Measurements from ENCODE around the gene SBK2.
A peak's percentile ranks its signal among the peaks of the same experiment; 100 is the strongest.

SBK2 gene

GRCh38 chr19:55504981-55505380 lies 32.0 kb downstream of the SBK2 start:
- no peaks in the 10 kb centered on the region for H3K79me2 ChIP-seq
- H3K9me3 ChIP-seq (ENCODE audit: control insufficient read depth, low read length) = no peaks in the 10 kb centered on the region
- TF ChIP-seq CTCF (IDR thresholded peaks at IDR 0.05) = no peak
- H3K27ac ChIP-seq = no peak overlapping the region
- no peak overlapping the region for H2AFZ ChIP-seq
- H3K36me3 ChIP-seq (ENCODE audit: control insufficient read depth, insufficient read depth, low read length) = no peaks in the 10 kb centered on the region
- no peaks in the 10 kb centered on the region for H3K4me1 ChIP-seq
- no peaks in the 10 kb centered on the region for H3K27me3 ChIP-seq (ENCODE audit: control insufficient read depth, insufficient read depth, low read length)
- H3K4me2 ChIP-seq (ENCODE audit: low read length) = no peak overlapping the region
- H3K9ac ChIP-seq = no peak overlapping the region
- no peak overlapping the region for H3K4me3 ChIP-seq (ENCODE audit: low read depth, low read length)

GRCh38 chr19:55504252-55504603 lies 32.7 kb downstream of the SBK2 start:
- peak overlapping the region; percentile 85 for H2AFZ ChIP-seq
- H3K9me3 ChIP-seq (ENCODE audit: control insufficient read depth, low read length) = no peaks in the 10 kb centered on the region
- H3K4me1 ChIP-seq = no peaks in the 10 kb centered on the region
- no peaks in the 10 kb centered on the region for H3K79me2 ChIP-seq
- H3K4me3 ChIP-seq (ENCODE audit: low read depth, low read length) = no peak overlapping the region
- no peak overlapping the region for H3K27ac ChIP-seq
- no peak overlapping the region for H3K9ac ChIP-seq
- TF ChIP-seq CTCF (IDR thresholded peaks at IDR 0.05) = no peak
- no peaks in the 10 kb centered on the region for H3K27me3 ChIP-seq (ENCODE audit: control insufficient read depth, insufficient read depth, low read length)
- H3K4me2 ChIP-seq (ENCODE audit: low read length) = peak overlapping the region; percentile 48
- no peaks in the 10 kb centered on the region for H3K36me3 ChIP-seq (ENCODE audit: control insufficient read depth, insufficient read depth, low read length)

GRCh38 chr19:55503502-55504251 lies 33.3 kb downstream of the SBK2 start:
- H3K79me2 ChIP-seq = no peaks in the 10 kb centered on the region
- no peaks in the 10 kb centered on the region for H3K27me3 ChIP-seq (ENCODE audit: control insufficient read depth, insufficient read depth, low read length)
- TF ChIP-seq CTCF (IDR thresholded peaks at IDR 0.05) = peak; percentile 99
- peak overlapping the region; percentile 24 for H3K4me3 ChIP-seq (ENCODE audit: low read depth, low read length)
- H3K9me3 ChIP-seq (ENCODE audit: control insufficient read depth, low read length) = no peaks in the 10 kb centered on the region
- no peaks in the 10 kb centered on the region for H3K36me3 ChIP-seq (ENCODE audit: control insufficient read depth, insufficient read depth, low read length)
- peak overlapping the region; percentile 85 for H2AFZ ChIP-seq
- no peaks in the 10 kb centered on the region for H3K4me1 ChIP-seq
- peak overlapping the region; percentile 48 for H3K4me2 ChIP-seq (ENCODE audit: low read length)
- no peak overlapping the region for H3K27ac ChIP-seq
- H3K9ac ChIP-seq = no peak overlapping the region

GRCh38 chr19:55503157-55503501 lies 33.8 kb downstream of the SBK2 start:
- Histone ChIP-seq H3K36me3 (ENCODE audit: control insufficient read depth, insufficient read depth, low read length) (no peaks in the 10 kb centered on the region), H3K27me3 (ENCODE audit: control insufficient read depth, insufficient read depth, low read length) (no peaks in the 10 kb centered on the region), H3K4me3 (ENCODE audit: low read depth, low read length) (no peak overlapping the region), H3K4me2 (ENCODE audit: low read length) (no peak overlapping the region), H2AFZ (no peak overlapping the region), H3K9ac (no peak overlapping the region), H3K79me2 (no peaks in the 10 kb centered on the region), H3K9me3 (ENCODE audit: control insufficient read depth, low read length) (no peaks in the 10 kb centered on the region), H3K4me1 (no peaks in the 10 kb centered on the region), H3K27ac (no peak overlapping the region)
- no peak for TF ChIP-seq CTCF (IDR thresholded peaks at IDR 0.05)

Measured in parathyroid adenoma (tissue), 2 donors.